Stimulated activated CD4-positive, alpha-beta T cell treated with anti-CD3 and anti-CD28 coated beads, Interleukin-12 subunit alpha, Interleukin-12 subunit beta, amount 100 ng/mL, for 48 hours (primary cell): ENCODE results near the gene MGAT3.

Experiments
- DNase-seq, 3 donors: peaks; one replicate each; pipeline ENCODE4 v3.0.0-alpha.2; 2020; ENCODE audit warnings: low read depth in 2 of 3, low spot score in 1 of 3

The MGAT3 gene

GRCh38 chr22:39526736-39527171, 69.9 kb downstream of the MGAT3 start:
- no peak for DNase-seq

- no peak for DNase-seq
Observed at GRCh38 chr22:39527481-39527961, 70.7 kb downstream of the MGAT3 start.

- DNase-seq = no peak
Observed at GRCh38 chr22:39528080-39528661, 71.4 kb downstream of the MGAT3 start.

- DNase-seq = peak; percentile 85 to 88 (median 86)
Observed at GRCh38 chr22:39528681-39529486, 72.1 kb downstream of the MGAT3 start.

GRCh38 chr22:39529487-39529851, 72.7 kb downstream of the MGAT3 start:
- DNase-seq = no peak

GRCh38 chr22:39530116-39530515, 73.3 kb downstream of the MGAT3 start:
- DNase-seq = no peak

GRCh38 chr22:39530692-39531331, 74.0 kb downstream of the MGAT3 start:
- DNase-seq = no peak

GRCh38 chr22:39532215-39533073, 75.6 kb downstream of the MGAT3 start, which contains the start of gene RPS19BP1:
RPS19BP1 (minus strand) TSS chr22:39532748; CDS start chr22:39532738, 10 bp downstream.
- DNase-seq = peak; percentile 99

- no peak for DNase-seq
Observed at GRCh38 chr22:39534092-39534506, 77.3 kb downstream of the MGAT3 start.

- peak in 2 of 3 donors; percentile 78 to 87 for DNase-seq
Observed at GRCh38 chr22:39534591-39535356, 78.0 kb downstream of the MGAT3 start.

- no peak for DNase-seq
Observed at GRCh38 chr22:39535357-39535725, 78.5 kb downstream of the MGAT3 start.

GRCh38 chr22:39535831-39536449, 79.1 kb downstream of the MGAT3 start:
- DNase-seq = no peak

- DNase-seq = no peak
Observed at GRCh38 chr22:39536711-39537110, 79.9 kb downstream of the MGAT3 start.

GRCh38 chr22:39537975-39538374, 81.2 kb downstream of the MGAT3 start:
- DNase-seq = no peak
